GM18951 (cell line): ENCODE data around the gene TAF6.
"Not testable (repeated sequence)": the region's sequence is repeated elsewhere in the genome, so short reads cannot be mapped to it uniquely, and the experiment has no call there.

Experiments used
- POLR2A ChIP-seq: IDR thresholded peaks from 4 replicates; pipeline ENCODE4 v1.6.1; 2011; ENCODE audit warnings: mild to moderate bottlenecking; ENCODE audit not compliant: insufficient read length, insufficient read depth; ENCODE audit errors: extremely low read depth
- in situ Hi-C: fragments of 300-500 bp; cut with MboI; formaldehyde crosslinking; loops from one replicate; pipeline ENCODE4 v1.12.0; 2022; ENCODE audit warnings: low sequenced_read_pairs, mixed read lengths, inconsistent platforms; ENCODE audit not compliant: unreplicated experiment

The TAF6 gene

GRCh38 chr7:100141555-100141949 lies 22.4 kb upstream of the TAF6 start:
- in situ Hi-C loops = loop anchor here (10.0 kb wide), 1 partner anchor 73 kb away; the partner anchor contains the start of gene PVRIG

GRCh38 chr7:100137851-100138760 lies 18.9 kb upstream of the TAF6 start:
- TF ChIP-seq POLR2A = no peak
- in situ Hi-C loops = no loop called here

More at GRCh38 chr7:100141555-100141949, 22.4 kb upstream of the TAF6 start:
- no peak for TF ChIP-seq POLR2A

GRCh38 chr7:100132697-100133151 lies 13.6 kb upstream of the TAF6 start:
- no peak for TF ChIP-seq POLR2A

GRCh38 chr7:100132126-100132525 lies 13.0 kb upstream of the TAF6 start:
- in situ Hi-C loops = no loop called here
- no peak for TF ChIP-seq POLR2A

More at GRCh38 chr7:100132697-100133151, 13.6 kb upstream of the TAF6 start:
- in situ Hi-C loops = no loop called here

- in situ Hi-C loops = no loop called here
These were observed 11.7 kb upstream of the TAF6 start for GRCh38 chr7:100130608-100131453.

GRCh38 chr7:100130220-100130607 lies 11.1 kb upstream of the TAF6 start:
- in situ Hi-C loops = not testable (repeated sequence)

More at GRCh38 chr7:100130608-100131453, 11.7 kb upstream of the TAF6 start:
- no peak for TF ChIP-seq POLR2A

GRCh38 chr7:100128637-100128963 lies 9.4 kb upstream of the TAF6 start:
- TF ChIP-seq POLR2A = no peak
- in situ Hi-C loops = no loop called here

- in situ Hi-C loops = no loop called here
- no peak for TF ChIP-seq POLR2A
These were observed 8.9 kb upstream of the TAF6 start for GRCh38 chr7:100127866-100128636.

GRCh38 chr7:100126931-100127865 lies 8.0 kb upstream of the TAF6 start, which contains the start of gene MBLAC1:
Gene MBLAC1, plus strand, starts transcription at chr7:100126967. Its CDS starts 429 bp downstream, at chr7:100127396.
- in situ Hi-C loops = no loop called here
- TF ChIP-seq POLR2A = peak; percentile 85

GRCh38 chr7:100126239-100126930 lies 7.2 kb upstream of the TAF6 start:
- in situ Hi-C loops = no loop called here
- no peak for TF ChIP-seq POLR2A
